NCI-H69 (cell line): ENCODE measurements around the gene RBX1.
"Not testable (repeated sequence)": the region's sequence is repeated elsewhere in the genome, so short reads cannot be mapped to it uniquely, and the experiment has no call there.

Experiments used
- DNase-seq: peaks from one replicate; lab custom pipeline; 2025; lab: John Stamatoyannopoulos, UW

RBX1 gene

DNA sequence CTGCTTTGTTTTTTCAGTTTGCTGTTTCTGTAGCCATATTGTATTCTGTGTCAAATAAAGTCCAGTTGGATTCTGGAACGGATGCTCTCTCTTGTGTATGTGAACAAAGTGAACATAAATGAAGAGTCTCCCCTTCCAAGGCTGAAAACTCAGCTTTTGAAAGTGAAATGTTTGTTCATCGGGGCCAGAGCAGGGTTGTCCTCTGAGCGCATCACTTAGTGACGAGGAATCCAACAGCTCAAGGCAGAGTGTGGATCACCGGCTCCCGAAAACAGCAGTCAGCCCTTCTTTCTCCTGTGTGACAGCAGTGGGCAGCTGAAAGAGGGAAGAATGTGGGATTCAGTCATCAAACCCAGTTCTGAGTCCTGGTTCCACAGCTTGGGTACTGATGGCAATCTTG, 21.4 kb downstream of the RBX1 start:
- no peak for DNase-seq

DNA sequence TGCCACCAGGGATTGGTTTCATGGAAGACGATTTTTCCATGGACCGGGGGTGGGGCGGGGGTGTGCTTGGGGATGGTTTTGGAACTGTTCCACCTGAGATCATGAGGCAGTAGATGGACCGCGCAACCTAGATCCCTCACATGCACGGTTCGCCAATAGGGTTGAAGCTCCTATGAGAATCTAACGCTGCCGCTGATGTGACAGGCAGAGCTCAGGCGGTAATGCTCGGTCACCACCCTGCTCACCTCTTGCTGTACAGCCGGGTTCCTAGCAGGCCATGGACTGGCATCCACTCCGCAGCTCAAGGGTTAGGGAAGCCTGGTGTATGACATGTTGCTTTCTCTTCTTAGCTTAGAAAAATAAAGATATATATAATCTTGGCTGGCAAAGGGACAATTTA, 22.0 kb downstream of the RBX1 start:
- DNase-seq: no peak

DNA sequence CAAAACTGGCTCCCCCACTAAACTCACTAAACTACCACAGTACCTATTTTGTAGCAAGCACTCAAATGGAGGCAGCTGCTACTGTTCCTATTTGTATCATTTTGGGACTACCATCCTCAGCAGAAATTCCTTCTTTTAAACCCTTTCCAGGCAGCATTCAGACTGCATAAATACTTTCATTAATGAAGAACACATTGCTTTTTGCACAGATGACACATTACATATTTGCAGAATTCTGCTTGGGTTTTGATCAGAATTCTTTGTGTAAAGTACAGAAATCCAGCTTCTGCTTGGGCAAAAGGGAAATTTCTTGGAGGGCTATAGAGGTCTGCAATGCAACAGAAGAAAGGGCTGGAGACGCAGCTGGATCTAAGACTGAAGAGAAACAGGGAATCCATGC, 24.2 kb downstream of the RBX1 start:
- no peak for DNase-seq

DNA sequence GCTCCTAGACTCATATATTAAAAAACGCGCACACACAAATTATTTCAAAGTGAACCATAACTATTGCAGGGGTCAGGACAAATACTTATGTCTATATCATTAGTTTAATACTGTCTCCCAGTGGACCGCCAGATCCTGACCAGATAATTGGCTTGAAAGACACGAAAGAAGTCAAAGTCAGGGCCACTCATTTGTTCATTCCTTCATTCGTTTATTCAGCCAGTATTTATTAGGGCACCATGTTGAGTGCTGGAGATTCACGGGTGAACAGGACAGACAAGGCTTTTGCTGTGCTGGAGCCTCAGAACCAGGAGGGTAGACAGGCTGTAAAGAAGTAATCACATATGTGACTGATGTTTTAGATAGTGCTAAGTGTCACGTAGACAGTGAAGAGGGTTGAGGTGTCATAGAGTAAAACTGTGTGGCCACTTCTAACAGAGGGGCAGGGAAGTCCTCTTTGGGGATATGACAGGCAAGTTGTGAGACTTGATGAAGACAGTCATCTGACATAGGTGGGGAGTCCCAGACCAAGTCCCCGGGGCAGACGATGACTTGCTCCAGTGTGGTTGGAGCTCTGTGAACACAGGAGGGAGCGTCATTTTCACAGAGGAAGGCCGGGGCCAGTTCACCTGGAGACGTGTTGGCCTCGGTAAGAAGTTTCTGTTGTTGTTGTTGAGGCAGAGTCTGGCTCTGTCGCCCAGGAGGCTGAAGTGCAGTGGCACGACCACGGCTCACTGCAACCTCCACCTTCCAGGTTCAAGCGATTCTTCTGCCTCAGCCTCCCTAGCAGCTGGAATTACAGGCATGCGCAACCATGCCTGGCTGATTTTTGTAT, 25.9 kb downstream of the RBX1 start:
- no peak for DNase-seq

DNA sequence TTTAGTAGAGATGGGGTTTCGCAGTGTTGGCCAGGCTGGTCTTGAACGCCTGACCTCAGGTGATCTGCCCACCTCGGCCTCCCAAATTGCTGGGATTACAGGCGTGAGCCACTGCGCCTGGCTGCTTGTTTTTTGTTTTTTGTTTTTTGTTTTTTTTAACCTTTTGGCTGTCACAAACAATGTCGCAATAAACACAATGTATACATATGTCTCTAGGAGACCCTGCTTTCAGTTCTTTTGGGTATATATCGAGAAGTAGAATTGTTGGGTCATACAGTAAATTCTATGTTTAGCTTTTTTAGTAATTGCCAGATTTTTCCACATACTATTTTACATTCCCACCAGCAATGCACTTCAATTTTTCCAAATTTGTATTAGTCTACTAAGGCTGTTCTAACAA, 28.0 kb downstream of the RBX1 start:
- DNase-seq: no peak

DNA sequence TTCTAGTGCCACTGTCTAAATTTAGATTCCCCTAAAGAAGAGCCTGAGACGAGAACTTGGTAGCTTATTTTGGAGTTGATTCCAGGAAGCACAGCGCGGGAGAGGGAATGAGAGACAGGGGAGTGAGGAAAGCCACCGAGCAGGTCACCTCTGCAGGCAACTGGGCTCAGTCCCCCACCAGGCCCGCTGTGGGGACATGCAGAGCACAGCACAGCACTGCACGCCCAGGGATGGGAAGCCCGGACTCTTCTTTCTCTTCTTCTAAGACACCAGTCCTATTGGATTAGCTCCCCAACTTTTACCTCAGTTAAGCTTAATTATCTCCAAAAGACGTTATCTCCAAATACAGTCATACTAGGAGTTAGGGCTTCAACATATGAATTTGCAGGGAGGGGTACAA, 28.7 kb downstream of the RBX1 start:
- DNase-seq: no peak

DNA sequence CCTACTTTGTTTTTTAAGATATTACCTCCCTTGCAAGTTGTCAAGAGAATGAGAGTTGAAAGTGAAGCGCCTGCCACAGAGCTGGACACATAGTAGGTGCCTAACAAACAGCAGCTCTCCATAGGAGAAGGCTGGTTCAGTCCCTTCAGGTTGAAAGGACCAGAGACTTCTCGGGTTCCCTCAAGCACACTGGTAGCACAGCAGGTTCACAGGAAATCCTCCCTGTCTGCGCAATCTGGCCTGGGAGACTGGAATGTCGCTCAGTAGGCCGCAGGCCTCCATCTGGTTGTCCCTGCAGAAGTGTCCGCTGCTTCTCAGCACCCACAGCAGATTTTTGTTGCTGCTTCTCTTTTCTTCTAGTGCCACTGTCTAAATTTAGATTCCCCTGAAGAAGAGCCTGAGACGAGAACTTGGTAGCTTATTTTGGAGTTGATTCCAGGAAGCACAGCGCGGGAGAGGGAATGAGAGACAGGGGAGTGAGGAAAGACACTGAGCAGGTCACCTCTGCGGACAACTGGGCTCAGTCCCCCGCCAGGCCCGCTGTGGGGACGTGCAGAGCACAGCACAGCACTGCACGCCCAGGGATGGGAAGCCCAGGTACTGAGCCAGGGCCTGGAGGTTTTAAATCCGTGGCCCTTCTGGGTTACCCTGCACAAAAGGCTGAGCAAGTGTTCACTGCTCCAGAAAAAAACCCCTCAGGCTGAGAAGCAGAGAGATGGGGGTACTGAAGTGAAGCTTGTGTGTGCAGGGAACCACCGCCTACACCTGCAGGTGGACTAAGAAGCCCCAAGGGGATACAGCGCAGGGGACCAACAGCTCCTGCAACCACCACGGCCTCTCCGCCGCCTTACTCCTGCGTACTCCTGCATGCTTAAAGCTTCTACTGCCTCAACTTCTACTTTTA, 31.6 kb downstream of the RBX1 start:
- DNase-seq: no peak

DNA sequence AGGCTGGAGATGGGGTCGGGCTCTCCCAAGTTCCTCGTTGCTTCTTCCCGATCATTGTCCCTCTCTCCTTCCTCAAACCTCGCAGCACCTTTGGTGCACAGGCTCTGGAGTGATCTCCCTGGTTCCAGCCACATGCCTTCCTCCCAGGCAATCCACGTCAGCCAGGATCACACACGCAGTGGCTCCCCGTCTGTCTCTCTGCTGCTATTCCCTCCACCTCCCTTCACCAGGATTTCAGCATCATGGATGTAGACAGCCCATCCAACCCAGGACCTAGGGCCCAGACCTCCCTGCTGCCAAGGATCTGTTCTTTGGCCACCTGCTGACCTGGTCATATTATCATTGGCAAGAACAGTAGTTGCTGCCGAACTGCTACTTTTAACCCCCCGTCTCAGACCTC, 40.1 kb downstream of the RBX1 start:
- DNase-seq: no peak

DNA sequence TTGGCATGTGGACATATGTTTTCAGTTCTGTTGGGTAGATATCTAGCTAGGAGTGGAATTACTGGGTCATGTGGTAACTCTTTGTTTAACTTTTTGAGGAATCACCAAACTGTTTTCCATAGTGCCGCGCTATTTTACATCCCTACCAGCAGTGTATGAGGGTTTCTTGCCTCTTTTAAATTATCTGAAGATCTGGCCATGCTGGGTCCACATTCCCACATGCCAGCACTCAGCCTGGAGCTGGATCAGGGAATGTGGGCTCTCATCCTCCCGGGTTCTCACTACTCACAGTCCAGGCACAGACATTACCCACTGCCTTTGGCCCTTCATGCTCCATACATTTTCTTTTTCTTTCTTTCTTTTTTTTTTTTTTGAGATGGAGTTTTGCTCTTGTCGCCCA, 44.6 kb downstream of the RBX1 start:
- no peak for DNase-seq

DNA sequence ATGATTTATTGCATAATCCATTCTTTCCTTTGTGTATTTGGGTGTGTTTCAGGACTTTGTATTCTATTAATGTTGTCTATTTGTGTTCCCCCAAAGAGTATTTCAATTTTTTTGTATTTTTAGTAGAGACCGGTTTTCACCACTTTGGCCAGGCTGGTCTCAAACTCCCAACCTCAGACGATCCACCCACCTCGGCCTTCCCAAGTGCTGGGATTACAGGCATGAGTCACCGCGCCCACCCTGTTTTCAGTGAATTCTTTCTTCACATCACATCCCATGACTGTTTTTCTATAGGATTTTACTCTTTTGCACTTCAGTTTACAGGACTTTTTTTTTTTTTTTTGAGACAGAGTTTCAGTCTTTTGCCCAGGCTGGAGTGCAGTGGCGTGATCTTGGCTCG, 46.3 kb downstream of the RBX1 start:
- no peak for DNase-seq

DNA sequence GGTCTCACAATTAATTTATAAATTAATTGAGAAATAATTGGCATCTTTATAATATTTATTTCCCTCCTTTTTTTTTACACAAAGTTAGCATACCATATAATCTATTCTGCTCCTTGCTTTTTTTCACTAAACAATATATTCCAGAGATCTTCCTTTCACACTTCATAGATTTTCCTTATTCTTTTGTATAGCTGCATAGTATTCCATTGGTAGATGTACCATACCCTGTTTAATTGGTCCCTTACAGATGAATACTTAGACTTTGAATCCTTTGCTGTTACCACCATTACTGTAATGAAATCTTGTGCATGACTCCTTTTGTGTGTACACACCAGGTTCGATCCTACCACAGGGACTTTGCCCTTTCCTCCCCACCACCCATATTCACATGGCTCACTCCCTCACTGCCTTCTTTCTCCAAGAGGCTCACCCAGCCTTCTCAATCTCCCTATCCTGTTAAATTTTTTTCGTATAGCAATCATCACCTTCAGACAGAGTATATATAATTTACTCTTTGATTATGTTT, 48.9 kb downstream of the RBX1 start:
- no peak for DNase-seq

DNA sequence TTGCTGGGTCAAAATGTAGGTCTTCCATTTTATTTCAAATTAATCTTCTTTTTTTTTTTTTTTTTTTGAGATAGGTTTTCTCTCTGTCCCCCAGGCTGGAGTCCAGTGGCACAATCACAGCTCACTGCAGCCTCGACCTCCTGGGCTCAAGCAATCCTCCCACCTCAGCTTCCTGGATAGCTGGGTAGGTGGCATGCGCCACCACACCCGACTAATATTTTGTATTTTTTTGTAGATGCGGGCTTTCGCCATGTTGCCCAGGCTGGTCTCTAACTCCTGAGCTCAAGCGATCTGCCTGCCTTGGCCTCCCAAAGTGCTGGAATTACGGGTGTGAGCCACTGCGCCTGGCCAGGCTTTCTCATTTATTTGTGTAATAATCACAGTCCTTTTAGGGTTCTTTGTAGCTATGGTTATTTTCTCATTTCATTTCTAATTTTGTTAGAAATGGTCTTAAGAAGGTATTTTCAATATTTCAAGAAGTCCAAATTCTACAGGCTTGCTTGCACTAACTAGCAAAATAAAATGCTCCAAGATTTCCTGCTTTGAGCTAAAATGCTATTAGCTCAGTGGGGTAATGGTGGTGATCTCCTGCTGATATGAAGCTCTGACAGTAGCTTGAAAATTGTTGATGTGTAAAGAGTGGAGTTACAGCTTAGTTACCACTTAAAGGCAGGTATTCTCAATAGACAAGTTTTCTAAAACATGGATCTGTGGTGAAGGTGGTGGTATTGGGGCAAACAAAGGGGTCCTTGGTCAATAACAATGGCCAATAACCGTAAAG, 50.0 kb downstream of the RBX1 start:
- DNase-seq: no peak

DNA sequence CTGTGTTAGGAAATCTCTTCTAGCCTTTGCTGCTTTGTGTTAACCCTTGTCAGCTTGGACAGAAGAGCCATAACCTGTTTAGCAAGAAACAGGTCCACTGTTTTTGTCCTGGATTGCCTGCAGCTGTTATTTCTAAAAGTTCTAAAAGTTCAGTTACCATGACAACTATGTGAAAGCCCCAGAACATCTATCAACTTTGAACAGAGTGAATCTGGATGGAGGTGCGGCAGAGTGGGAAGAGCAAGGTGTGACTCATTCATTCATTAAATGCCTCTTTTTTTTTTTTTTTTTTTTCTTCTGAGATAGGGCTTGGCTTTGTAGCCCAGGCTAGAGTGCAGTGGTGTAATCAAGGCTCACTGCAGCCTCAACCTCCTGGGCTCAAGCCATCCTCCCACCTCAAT, 50.5 kb downstream of the RBX1 start:
- DNase-seq: no peak

DNA sequence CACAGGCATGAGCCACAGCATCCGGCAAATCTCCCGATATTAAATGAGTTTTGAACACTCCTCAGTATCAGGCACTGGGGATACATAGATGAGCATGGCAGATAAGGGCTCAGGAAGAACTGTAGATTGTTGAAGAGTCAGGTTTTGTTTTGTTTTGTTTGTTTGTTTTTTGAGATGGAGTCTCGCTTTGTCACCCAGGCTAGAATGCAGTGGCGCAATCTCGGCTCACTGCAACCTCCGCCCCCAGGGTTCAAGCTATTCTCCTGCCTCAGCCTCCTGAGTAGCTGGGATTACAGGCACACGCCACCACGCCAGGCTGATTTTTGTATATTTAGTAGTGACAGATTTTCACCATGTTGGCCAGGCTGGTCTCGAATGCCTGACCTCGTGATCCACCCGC, 51.2 kb downstream of the RBX1 start:
- not testable (repeated sequence) for DNase-seq

DNA sequence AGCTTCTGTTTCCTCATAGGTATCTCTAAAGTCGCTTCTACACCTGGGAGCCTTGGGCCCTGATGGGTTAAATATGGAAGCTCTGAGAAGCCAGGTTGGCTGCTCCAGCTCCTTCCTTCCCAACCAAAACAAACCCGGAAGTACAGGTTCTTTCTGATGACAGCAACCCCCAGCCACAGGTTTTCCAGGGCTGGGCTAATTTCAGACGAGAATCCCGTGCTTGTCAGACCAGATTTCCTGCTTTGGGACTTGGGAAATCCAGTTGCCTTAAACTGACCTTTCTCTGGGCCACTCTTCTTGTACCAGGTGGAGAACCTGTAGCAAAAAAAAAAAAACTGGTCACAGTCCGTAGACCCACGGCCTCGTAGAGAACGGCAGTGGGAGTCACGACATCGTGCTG, 51.9 kb downstream of the RBX1 start:
- DNase-seq: no peak

DNA sequence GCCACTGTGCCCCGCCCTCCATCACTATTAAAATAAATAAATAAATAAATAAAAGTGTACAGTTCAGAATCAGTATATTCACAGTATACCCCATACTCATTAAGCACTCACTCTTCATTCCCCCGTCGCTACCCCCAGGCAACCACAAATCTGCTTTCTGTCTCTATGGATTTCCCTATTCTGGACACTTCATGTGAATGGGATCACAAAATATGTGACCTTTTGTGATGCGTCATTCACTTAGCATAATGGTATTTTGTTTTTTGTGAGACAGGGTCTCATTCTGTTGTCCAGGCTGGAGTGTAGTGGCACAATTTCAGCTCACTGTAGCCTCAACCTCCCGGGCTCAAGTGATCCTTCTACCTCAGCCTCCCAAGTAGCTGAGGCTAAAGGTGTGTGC, 52.8 kb downstream of the RBX1 start:
- no peak for DNase-seq

DNA sequence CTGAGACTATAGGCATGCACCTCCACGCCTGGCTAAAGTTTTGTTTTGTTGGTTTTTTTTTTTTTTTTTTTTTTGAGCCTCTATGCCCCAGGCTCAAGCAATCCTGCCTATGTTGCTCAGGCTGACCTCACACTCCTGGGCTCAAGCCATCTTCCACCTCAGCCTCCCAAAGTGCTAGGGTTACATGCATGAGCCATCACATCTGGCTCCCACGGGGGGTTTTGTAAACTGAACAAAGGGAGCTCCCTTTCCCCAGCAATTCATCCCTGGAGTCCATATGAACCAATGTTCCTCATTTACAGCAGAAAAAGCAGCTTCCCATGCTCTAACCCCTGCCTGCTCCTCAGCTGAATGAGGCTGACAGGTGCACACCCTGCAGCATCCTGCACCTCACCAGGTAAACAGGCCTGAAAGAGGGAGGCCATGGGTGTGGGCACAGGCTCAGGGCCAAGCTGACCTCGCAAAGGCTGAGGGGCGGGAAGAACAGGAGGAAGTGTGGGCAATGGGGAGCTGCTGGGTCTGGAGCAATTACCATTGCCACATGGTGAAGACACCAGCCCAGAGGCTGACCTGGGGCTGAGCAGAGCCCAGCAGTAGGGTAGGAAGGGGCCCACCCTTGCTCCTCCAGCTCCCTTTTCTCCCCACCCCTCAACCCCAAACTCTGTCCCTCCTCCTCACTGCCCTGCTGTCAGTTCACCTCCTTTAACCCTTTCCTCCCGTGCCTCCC, 58.2 kb downstream of the RBX1 start:
- peak; percentile 75 for DNase-seq

DNA sequence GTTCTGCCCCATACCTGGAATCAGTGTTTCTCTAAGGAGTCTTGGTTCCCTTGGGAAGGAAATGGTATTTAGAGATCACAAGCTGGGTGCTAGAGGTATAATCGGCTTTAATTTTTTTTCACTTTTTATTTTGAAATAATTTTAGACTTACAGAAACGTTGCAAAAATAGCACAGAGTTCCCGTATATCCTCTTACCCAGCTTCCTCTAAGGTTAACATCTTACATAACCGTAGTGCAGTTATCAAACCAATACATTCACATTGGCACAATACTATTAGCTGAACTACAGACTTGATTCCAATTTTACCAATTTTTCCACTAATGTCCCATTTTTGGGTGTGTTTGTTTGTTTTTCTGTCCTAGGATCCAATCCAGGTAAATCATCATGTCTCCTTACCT, 63.8 kb downstream of the RBX1 start:
- DNase-seq: no peak

DNA sequence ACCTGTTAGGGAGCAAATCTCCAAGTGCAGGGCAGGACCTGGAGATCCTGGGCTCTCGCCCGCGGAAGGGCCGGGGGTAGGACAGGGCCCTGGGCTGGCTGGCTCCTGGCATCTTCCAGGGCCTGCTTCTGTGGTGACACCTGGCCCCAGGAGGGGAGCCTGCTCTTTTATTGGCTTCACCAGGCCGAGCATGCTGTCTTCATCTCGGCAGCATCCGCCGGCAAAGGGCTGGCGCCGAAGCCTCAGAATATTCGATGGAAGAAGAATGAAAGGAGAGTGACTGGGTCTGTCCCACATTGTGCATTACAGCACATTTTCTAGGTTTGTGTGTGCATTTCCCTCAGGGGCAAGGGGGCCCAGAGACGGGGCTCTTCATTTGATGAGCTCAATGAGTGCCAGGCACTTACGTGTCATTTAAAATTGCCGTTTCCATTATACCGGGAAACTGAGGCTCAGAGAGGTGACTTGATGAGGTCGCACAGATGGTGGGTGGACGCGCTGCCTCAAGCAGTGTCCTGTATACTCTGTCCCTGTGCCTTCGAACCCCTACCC, 70.0 kb downstream of the RBX1 start:
- peak; percentile 28 for DNase-seq

DNA sequence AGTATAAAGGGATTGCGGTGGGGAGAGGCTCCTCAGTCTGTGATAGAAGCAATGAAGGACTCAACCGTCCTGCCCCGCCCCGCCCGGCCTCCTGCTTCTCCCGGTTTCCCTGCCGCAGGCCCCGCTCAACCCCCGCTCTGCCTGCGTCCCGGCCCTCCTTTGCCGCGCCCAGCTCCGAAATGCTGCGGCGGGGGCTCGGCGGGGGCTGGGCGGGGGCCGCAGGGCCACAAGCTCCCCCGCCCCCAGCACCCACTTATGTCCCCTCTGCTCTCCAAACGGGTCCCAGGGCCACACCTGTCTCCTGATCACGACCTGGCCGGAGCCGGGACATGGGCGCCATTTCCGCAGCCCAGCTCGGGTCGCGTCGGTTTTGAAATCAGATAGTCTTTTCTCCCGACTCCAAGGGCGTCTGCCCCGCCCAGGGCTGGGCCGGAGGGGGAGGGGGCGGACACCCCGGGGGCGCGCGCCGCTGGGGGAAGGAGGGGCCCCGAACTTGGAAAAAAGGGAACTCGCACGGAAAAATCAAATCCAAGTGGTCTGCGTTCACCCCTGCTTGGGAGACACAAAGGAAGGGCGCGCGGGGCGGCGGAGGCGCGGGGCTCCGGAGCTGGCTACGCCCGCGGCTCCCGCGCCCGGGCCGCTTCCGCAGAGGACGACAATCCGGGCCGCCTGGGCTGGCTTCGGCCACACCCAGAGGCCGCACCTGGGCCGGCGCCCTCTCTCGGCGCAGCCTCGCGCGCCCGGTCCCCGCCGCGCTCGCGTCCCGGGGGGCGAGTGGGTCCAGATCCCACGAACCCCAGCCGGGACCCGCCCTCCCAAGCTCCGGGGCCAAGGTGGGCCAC, 70.7 kb downstream of the RBX1 start:
- DNase-seq: peak; percentile 88
